GM18861 (cell line): ENCODE data around the gene PLK1.
"Not testable (repeated sequence)": the region's sequence is repeated elsewhere in the genome, so short reads cannot be mapped to it uniquely, and the experiment has no call there.

Experiments used
- ATAC-seq: cut with Tn5 transposase; IDR thresholded peaks from one replicate; pipeline ENCODE4 v1.9.1; 2021; ENCODE audit not compliant: unreplicated experiment

The PLK1 gene

GRCh38 chr16:23678430-23679273, at the start of gene PLK1:
TSS of gene PLK1 (plus strand) at chr16:23678889. CDS start at chr16:23678933, 44 bp downstream.
- ATAC-seq: peak; percentile 87

DNA sequence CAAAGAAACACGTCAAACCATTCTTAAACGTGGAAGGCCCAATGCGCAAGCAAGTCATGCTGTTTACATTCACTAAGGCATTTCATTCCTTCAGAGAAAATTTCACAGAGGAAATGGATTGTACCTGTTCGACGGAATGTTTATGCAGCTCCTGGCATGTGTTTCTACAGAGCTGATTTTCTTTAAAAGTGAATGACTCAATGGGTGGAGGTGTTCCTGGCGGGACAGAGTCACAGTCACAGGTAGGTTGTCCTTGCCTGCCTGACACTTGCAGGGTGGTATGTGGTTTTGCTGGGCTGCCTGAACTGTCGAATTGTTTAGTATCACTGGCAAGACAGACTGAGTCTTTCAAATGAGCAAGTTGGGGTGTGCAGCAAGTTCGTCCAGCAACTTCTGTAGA, 49.2 kb upstream of the PLK1 start:
- no peak for ATAC-seq

DNA sequence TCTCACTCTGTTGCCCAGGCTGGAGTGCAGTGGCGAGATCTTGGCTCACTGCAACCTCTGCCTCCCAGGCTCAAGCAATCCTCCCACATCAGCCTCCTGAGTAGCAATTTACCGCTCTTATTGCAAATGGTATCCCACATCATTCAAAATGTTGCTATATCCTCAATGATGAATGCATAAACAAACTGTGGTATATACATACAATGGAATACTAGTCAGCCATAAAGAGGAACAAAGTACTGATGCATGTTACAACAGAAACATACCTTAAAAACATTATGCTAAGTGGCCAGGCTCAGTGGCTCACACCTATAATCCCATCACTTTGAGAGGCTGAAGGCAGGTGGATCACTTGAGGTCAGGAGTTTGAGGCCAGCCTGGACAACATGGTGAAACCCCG, 46.8 kb upstream of the PLK1 start:
- not testable (repeated sequence) for ATAC-seq

DNA sequence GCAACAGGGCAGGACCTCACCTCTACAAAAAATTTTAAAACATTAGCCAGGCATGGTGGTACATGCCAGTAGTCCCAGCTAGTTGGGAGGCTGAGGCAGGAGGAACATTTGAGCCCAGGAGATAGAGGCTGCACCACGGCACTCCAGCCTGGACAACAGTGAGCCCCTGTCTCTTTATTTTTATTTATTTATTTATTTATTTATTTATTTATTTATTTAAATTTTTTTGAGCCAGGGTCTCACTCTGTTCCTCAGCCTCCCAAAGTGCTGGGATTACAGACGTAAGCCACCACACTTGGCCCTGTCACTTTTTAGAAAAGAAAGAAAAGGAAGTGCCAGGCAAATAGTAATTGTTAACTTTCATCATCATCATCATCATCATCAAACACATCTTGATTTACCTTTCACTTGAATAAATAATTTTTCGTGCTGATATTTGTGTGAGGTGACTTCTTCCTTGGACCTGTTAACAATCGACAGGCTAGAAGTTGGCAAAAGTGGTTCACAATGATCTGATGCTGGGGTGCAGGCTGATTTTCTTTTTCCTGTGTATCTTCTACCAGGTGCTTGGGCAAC, 44.1 kb upstream of the PLK1 start:
- ATAC-seq: no peak

- ATAC-seq: no peak
These were observed 42.7 kb upstream of the PLK1 start for GRCh38 chr16:23635958-23636357.

GRCh38 chr16:23640615-23640930, 38.1 kb upstream of the PLK1 start:
- no peak for ATAC-seq

DNA sequence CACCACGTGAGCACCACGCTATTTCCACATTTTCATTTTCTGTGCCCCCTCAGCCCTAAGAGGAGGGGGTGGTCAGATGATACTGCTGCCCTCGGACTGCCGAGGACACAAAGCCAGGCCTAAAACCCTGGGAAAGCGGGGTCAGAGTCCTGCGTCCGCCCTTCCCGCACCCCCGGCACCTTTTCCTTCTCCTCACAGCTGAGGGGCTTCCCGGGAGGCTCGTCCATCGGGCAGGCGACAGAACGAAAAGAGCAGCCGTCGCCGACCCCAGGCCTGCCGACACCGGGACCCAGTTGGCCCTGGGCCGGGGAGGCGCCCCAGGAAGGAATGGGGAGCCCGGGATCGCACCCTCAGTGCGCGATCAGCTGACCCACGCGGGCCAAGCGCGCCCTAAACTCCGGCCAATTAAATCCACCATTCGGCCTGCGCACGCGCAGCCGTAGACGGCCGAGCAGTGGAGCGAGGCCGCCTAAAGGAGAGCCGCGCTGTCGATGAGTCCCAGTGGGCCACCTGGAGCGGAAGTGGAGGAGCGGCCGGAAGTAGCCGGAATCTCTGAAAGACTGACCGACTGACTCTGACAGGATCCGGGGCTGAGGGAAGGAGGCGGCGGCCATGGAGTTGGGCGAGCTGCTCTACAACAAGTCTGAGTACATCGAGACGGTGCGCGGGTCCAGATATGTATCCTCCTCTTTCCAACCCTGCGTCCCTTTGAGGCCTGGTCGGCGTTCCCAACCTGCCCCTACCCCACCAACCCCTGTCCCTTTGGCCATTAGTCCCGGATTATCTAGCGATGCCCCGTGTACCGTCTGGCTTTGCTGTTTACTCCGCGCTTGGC, 37.5 kb upstream of the PLK1 start, which contains the start of the genes DCTN5 and PALB2:
TSS of gene DCTN5 (plus strand) at position 536 of the 835 bp plus-strand sequence. CDS start at position 613, 77 bp downstream.
TSS of gene PALB2 (minus strand) at position 380 of the 835 bp plus-strand sequence. CDS start at position 227, 153 bp downstream.
- peak; percentile 98 for ATAC-seq

GRCh38 chr16:23642246-23642774, 36.4 kb upstream of the PLK1 start:
- no peak for ATAC-seq

- no peak for ATAC-seq
These were observed 27.8 kb upstream of the PLK1 start for GRCh38 chr16:23650674-23651416.

- ATAC-seq: peak; percentile 52
These were observed 26.7 kb upstream of the PLK1 start for GRCh38 chr16:23651943-23652468.

GRCh38 chr16:23663918-23664317, 14.8 kb upstream of the PLK1 start:
- no peak for ATAC-seq

GRCh38 chr16:23666571-23667354, 11.9 kb upstream of the PLK1 start:
- ATAC-seq: no peak

DNA sequence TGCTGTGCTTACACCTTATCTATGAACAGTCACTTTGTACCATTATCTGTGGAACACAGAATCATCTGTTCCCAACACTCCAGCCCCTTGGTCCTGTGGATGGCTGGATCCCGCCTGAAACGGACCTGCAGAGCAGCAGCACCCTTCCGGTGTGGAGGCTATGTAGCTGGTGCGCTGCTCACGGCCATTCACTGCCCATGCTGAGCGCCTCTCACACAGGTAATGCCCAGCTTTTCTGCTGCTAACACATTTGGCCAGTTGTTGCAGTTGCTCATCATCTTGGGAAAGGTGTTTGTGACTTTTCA, 11.4 kb upstream of the PLK1 start:
- no peak for ATAC-seq

DNA sequence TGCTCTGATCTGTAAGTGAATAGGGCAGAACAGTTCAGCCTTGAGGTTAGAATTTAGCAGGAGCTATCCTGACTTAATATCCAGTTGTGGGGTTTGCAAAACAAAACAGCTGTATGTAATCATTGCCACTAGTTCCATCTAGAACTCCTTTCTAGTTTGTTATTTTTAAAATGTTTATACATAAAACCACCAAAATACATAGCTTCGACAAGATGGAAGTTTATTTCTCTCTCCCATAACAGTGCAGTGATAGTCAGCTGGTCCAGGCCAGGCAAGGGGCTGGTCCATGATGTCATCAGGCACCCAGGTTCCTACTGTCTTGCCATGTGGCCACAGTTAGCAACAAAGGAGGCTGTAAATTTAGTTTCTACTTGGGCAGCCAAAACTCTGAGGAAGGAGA, 10.5 kb upstream of the PLK1 start:
- no peak for ATAC-seq

DNA sequence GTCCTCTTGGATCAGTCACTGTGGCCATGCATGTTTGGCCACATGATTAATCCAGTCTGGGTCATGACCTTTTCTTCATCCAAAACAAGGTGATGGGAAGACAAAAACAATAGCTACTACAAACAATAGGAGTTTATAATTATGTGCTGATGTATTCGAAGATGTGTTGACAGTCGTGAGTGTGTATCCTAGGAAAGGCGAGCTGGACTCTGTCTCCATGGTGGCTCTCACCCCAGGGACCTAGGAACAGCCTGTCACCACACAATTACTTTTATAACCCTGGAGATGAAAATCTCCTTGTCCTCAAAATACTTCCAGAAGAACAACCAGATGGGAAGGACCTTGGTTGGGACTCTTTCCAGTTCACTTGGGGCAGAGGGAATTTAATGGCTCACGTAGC, 9.8 kb upstream of the PLK1 start:
- ATAC-seq: no peak

GRCh38 chr16:23670137-23670776, 8.4 kb upstream of the PLK1 start:
- peak; percentile 83 for ATAC-seq

DNA sequence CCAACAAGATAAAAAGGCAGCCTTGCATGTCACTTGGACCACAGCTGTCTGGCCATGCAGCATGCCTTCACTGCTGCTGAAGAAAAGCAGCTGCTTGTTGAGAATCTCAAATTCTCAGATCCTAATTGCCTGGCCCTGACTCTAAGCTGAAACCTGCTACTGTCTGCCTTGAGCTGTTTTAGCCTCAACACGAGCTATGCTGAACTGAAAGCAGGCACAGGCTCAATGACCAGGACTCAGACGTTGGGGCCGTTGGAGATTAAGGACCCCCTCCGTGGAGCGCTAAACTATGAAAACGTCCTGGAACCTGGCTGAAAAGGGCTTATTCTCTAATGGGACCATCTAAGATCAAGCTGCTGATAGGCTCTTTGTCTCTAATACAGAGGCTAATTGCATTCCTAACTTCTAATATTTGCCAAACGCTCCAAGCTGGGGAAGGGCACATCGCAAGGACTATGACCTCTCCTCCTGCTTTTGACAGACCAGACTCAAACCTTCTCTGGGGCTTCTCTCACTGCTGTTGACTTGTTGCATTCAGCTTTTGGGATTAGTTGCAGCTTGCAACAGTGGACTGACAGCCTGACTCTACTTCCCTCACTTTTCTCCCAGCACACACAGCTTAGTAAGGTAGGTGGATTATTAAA, 4.6 kb upstream of the PLK1 start:
- no peak for ATAC-seq

DNA sequence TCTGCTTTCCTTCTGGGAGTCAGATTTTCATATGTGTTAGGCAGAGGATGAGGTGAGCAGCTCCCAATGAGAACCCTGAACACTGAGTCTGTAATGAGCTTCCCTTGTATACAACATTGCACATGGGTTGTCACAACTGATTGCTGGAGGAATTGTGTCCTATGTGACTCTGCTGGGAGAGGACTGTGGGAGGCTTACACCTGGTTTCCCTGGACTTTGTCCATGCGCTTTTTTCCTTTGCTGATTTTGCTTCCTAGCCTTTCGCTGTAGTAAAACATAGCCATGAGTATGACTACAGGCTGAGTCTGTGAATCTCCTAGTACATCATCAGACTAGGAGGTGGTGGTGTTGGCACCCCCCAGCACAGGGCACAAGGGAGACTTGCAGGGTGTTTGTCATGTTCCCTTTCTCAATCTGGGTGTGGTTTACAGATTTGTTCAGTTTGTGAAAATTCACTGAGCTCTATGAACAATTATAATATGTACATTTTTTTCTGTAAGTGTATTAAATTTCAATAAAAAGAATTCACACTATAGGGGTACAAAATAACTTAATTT, 1.7 kb upstream of the PLK1 start:
- no peak for ATAC-seq
